ENCODE measurements around the gene GZF1.

- TF ChIP-seq CTCF (IDR thresholded peaks at IDR 0.05), result no peak
- TF ChIP-seq EZH2 (IDR thresholded peaks at IDR 0.05; ENCODE audit: borderline replicate concordance, insufficient read depth, low read depth, low read length, poor library complexity, severe bottlenecking), result no peak
Measured at GRCh38 chr20:23404196-23404595, 42.2 kb downstream of the GZF1 start.
